ENCODE results near the gene SPRED3.

The SPRED3 gene

DNA sequence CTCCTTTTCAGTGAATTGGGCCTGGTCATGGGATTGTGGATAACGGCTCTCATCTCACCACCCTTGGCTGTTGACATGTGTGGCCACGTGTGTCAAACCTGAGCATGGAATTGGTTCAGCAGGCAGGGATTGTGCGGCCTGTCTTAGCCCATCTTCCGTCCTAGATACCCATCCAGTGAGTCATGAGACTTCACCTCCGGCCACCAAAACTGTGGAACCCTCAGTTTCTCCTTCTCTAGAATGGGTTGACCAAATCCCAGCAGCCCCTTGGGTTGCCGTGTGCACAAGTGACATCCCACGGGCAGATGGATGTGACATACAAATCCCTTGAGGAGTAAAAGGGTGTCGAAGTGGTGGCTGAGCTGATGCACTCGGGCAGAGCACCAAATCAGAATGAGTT, 7.4 kb upstream of the SPRED3 start:
- TF ChIP-seq TEAD4 (IDR thresholded peaks at IDR 0.05) (no peak), MAX (IDR thresholded peaks at IDR 0.05) (no peak), CEBPB (IDR thresholded peaks at IDR 0.05) (no peak), YY1 (IDR thresholded peaks at IDR 0.05; ENCODE audit: low read depth) (no peak), NFIC (IDR thresholded peaks at IDR 0.05) (no peak), EGR1 (IDR thresholded peaks at IDR 0.05) (no peak), REST (IDR thresholded peaks at IDR 0.05; ENCODE audit: low read depth) (no peak), EP300 (IDR thresholded peaks at IDR 0.05; ENCODE audit: borderline replicate concordance) (no peak)

DNA sequence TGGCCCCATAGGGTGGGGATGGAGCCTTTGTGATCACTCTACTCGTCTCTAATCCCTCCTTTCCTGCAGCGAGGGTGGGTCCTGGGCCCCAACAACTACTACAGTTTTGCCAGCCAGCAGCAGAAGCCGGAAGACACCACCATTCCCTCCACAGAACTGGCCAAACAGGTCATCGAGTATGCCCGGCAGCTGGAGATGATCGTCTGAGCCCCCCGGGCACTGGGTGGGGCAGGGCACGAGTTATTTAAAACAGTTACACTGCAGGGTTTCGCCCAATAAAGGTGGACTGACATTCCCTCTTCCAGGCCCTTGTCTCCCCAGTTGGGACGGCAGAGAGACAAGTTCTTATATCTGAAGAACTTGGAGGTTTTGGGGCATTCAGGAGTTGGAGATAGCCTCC, 5.3 kb upstream of the SPRED3 start:
- TF ChIP-seq CREB1 (IDR thresholded peaks at IDR 0.05; ENCODE audit: low read depth) (no peak), NFIC (IDR thresholded peaks at IDR 0.05) (no peak), ZBTB7A (IDR thresholded peaks at IDR 0.05; ENCODE audit: low read depth) (no peak), CEBPB (IDR thresholded peaks at IDR 0.05) (no peak), RAD21 (IDR thresholded peaks at IDR 0.05; ENCODE audit: low read depth) (no peak), EP300 (IDR thresholded peaks at IDR 0.05; ENCODE audit: borderline replicate concordance) (no peak), YY1 (IDR thresholded peaks at IDR 0.05; ENCODE audit: low read depth) (no peak), USF1 (IDR thresholded peaks at IDR 0.05) (no peak), TAF1 (IDR thresholded peaks at IDR 0.05; ENCODE audit: low read depth) (no peak), MAX (IDR thresholded peaks at IDR 0.05) (no peak), TEAD4 (IDR thresholded peaks at IDR 0.05) (no peak), REST (IDR thresholded peaks at IDR 0.05; ENCODE audit: low read depth) (no peak), TCF12 (IDR thresholded peaks at IDR 0.05; ENCODE audit: low read depth) (no peak), EGR1 (IDR thresholded peaks at IDR 0.05) (no peak), FOXM1 (IDR thresholded peaks at IDR 0.05; ENCODE audit: borderline replicate concordance, low read depth) (no peak)

DNA sequence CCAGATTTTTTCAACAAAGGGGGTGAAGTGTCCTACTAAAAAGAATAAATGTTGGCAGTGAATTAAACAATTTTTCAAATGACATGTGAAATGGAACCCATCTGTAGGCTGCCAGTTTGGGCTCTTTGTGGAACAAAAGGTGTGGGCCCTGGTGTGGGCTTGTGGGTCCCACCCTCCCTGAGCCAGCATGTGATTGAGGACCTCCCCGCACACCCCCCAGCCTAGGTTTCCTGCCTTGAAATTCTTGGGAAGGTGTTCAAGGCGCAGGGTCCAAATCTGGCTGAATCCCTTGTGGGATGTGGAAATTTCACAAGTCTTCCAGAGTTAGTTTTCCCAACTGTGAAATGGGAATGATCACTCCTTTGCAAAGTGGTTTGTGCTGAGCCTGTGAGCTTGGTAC, 4.8 kb upstream of the SPRED3 start:
- TF ChIP-seq RAD21 (IDR thresholded peaks at IDR 0.05; ENCODE audit: low read depth) (no peak), REST (IDR thresholded peaks at IDR 0.05; ENCODE audit: low read depth) (no peak), ZBTB7A (IDR thresholded peaks at IDR 0.05; ENCODE audit: low read depth) (no peak), USF1 (IDR thresholded peaks at IDR 0.05) (no peak), TCF12 (IDR thresholded peaks at IDR 0.05; ENCODE audit: low read depth) (no peak)

DNA sequence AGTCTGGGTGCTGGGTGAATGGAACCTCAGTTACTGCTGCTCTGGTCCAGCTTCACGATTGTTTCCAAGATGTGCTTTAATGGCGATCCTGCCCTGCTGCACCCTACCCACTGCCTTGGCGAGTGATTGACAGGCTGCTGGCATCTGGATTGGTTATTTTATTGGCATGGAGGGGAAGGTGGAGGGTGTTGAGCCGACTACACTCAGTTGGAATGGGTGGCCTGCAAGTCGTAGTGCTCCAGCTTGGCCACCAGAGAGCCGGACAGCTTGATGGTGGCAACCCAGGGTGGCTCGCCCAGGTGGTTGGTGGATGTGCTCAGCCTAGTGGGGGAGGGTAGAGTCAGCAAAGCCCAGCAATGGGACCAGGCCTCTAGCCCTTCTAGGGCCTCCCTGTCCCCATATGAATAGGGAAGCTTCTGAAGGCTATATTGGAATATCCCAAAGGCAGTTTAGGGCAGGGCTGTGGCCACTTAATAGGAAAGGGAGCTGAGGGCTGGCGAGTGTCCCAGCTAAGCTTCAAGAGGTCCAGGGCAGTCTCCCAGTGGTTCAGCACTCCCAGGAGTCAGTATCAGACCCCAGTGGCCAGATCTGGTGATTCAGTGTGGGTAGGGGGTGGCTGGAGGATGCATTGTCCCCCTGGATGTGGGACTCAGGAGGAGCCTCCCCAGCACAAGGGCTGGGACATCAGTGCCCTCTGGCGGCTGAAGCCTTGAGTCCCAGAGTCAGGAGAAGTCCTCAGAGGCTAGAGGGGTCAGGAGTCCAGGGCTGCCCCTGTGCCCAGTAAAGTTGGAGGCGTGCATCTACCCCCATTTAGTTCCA, 4.1 kb upstream of the SPRED3 start:
- TF ChIP-seq YY1 (IDR thresholded peaks at IDR 0.05; ENCODE audit: low read depth) (no peak), FOXM1 (IDR thresholded peaks at IDR 0.05; ENCODE audit: borderline replicate concordance, low read depth) (no peak), CREB1 (IDR thresholded peaks at IDR 0.05; ENCODE audit: low read depth) (no peak), MAX (IDR thresholded peaks at IDR 0.05) (no peak), NFIC (IDR thresholded peaks at IDR 0.05) (no peak), RAD21 (IDR thresholded peaks at IDR 0.05; ENCODE audit: low read depth) (no peak), USF1 (IDR thresholded peaks at IDR 0.05) (no peak), TEAD4 (IDR thresholded peaks at IDR 0.05) (no peak), EP300 (IDR thresholded peaks at IDR 0.05; ENCODE audit: borderline replicate concordance) (no peak), TAF1 (IDR thresholded peaks at IDR 0.05; ENCODE audit: low read depth) (no peak), TCF12 (IDR thresholded peaks at IDR 0.05; ENCODE audit: low read depth) (no peak), REST (IDR thresholded peaks at IDR 0.05; ENCODE audit: low read depth) (no peak), CEBPB (IDR thresholded peaks at IDR 0.05) (no peak), EGR1 (IDR thresholded peaks at IDR 0.05) (no peak), ZBTB7A (IDR thresholded peaks at IDR 0.05; ENCODE audit: low read depth) (no peak)

All from Ishikawa (cell line).